Hepatocyte (in vitro differentiated cells): ENCODE measurements around the gene ROR2.

Experiments
- EZH2 ChIP-seq: fragments of 200-600 bp; sonication (generic); IDR thresholded peaks from 2 replicates; pipeline ENCODE4 v1.6.1; 2016; ENCODE audit warnings: antibody characterized with exemption, mild to moderate bottlenecking, borderline replicate concordance
- EZH2phosphoT487 ChIP-seq: fragments of 200-600 bp; sonication (generic); IDR thresholded peaks from one replicate; pipeline ENCODE4 v1.6.1; 2018; ENCODE audit warnings: antibody characterized with exemption, mild to moderate bottlenecking, low read depth, moderate library complexity; ENCODE audit not compliant: unreplicated experiment, severe bottlenecking
- TF ChIP-seq, protein P1 (sequence below): fragments of 200-600 bp; sonication (generic); IDR thresholded peaks from 2 replicates; pipeline ENCODE4 v1.5.1; 2016; ENCODE audit warnings: antibody characterized with exemption, mild to moderate bottlenecking; ENCODE audit not compliant: poor library complexity

DNA sequence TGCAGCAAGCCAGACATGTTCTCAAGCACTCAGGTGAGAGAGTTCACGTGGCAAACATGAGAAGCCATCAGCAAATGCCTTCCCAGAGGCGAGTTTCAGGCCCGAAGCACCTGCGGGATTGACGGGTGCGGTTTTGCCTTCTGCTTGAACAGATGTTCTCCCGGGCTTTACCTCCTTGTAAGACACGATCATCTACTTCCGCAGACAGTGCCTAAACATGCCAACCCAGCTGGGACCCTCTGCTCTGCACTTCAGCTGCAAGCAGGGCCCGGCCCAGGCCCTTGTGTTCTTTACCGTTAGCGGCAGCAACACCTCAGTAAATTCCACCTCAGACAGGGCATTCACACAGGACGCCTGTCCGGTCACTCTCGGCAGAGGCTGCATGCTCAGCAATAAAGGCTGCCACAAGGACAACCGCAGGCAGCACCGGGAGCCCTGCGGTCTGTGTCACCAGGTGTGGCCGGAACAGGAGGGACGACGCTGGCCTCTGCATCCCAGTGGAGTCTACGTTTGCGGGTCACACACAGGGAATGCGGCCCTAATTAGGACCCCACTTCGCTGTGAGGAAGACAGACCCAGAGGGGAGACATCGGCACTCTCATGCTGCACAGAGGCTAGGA is 139.6 kb downstream of the ROR2 start:
- TF ChIP-seq, protein P1, sequence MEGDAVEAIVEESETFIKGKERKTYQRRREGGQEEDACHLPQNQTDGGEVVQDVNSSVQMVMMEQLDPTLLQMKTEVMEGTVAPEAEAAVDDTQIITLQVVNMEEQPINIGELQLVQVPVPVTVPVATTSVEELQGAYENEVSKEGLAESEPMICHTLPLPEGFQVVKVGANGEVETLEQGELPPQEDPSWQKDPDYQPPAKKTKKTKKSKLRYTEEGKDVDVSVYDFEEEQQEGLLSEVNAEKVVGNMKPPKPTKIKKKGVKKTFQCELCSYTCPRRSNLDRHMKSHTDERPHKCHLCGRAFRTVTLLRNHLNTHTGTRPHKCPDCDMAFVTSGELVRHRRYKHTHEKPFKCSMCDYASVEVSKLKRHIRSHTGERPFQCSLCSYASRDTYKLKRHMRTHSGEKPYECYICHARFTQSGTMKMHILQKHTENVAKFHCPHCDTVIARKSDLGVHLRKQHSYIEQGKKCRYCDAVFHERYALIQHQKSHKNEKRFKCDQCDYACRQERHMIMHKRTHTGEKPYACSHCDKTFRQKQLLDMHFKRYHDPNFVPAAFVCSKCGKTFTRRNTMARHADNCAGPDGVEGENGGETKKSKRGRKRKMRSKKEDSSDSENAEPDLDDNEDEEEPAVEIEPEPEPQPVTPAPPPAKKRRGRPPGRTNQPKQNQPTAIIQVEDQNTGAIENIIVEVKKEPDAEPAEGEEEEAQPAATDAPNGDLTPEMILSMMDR: no peak
- TF ChIP-seq EZH2 (no peak), EZH2phosphoT487 (no peak)
